KG1 (cell line): Measurements from ENCODE around the gene EHMT1.

Experiments used
- DNase-seq: peaks from one replicate; lab custom pipeline; 2025; lab: John Stamatoyannopoulos, UW

The EHMT1 gene

GRCh38 chr9:137741330-137741729 lies 122.5 kb downstream of the EHMT1 start:
- no peak for DNase-seq

- DNase-seq, result no peak
Measured at GRCh38 chr9:137742698-137743097, 123.9 kb downstream of the EHMT1 start.

GRCh38 chr9:137743695-137744094 lies 124.9 kb downstream of the EHMT1 start:
- DNase-seq, result no peak

GRCh38 chr9:137744632-137745183 lies 125.9 kb downstream of the EHMT1 start:
- DNase-seq, result no peak

- no peak for DNase-seq
Measured at GRCh38 chr9:137745541-137745991, 126.8 kb downstream of the EHMT1 start.

- DNase-seq, result no peak
Measured at GRCh38 chr9:137748311-137748710, 129.5 kb downstream of the EHMT1 start.

GRCh38 chr9:137748741-137749140 lies 129.9 kb downstream of the EHMT1 start:
- no peak for DNase-seq

- DNase-seq, result no peak
Measured at GRCh38 chr9:137749511-137749910, 130.7 kb downstream of the EHMT1 start.

- DNase-seq, result no peak
Measured at GRCh38 chr9:137750007-137750406, 131.2 kb downstream of the EHMT1 start.

GRCh38 chr9:137750566-137750965 lies 131.8 kb downstream of the EHMT1 start:
- no peak for DNase-seq

- DNase-seq, result no peak
Measured at GRCh38 chr9:137751616-137752015, 132.8 kb downstream of the EHMT1 start.

GRCh38 chr9:137752426-137752825 lies 133.6 kb downstream of the EHMT1 start:
- no peak for DNase-seq

GRCh38 chr9:137753192-137753765 lies 134.5 kb downstream of the EHMT1 start:
- no peak for DNase-seq

GRCh38 chr9:137755261-137755927 lies 136.6 kb downstream of the EHMT1 start:
- DNase-seq, result no peak

- no peak for DNase-seq
Measured at GRCh38 chr9:137756045-137756744, 137.4 kb downstream of the EHMT1 start.

- DNase-seq, result no peak
Measured at GRCh38 chr9:137757139-137757538, 138.3 kb downstream of the EHMT1 start.

- DNase-seq, result no peak
Measured at GRCh38 chr9:137757613-137758029, 138.8 kb downstream of the EHMT1 start.

GRCh38 chr9:137758067-137758466 lies 139.3 kb downstream of the EHMT1 start:
- DNase-seq, result no peak

GRCh38 chr9:137759117-137759516 lies 140.3 kb downstream of the EHMT1 start:
- DNase-seq, result no peak

- DNase-seq, result no peak
Measured at GRCh38 chr9:137759649-137760321, 141.0 kb downstream of the EHMT1 start.

- no peak for DNase-seq
Measured at GRCh38 chr9:137760426-137760825, 141.6 kb downstream of the EHMT1 start.

GRCh38 chr9:137761032-137761431 lies 142.2 kb downstream of the EHMT1 start:
- no peak for DNase-seq
